ENCODE measurements around the gene MCEE.

GRCh38 chr2:71067567-71068217 is 62.3 kb downstream of the MCEE start:
- TF ChIP-seq CTCF (conservative IDR thresholded peaks at IDR 0.05; ENCODE audit: low read depth, low read length) (no peak), EZH2 (IDR thresholded peaks at IDR 0.05; ENCODE audit: borderline replicate concordance, low read depth, low read length, poor library complexity, severe bottlenecking) (no peak)
